Astrocyte (in vitro differentiated cells and primary cell): ENCODE measurements around the gene HSF5. TPM values are rescaled to one million over a fixed set of nuclear protein-coding genes. Genes with fewer than 3 reads are reported as not detected.

ENCODE experiments used
- DNase-seq: peaks from one replicate; pipeline ENCODE4 v3.0.0-alpha.2; 2010; ENCODE audit warnings: low read depth
- FAIRE-seq: peaks from 2 replicates; lab custom pipeline; 2011; peaks lifted over from hg19 to GRCh38; lab: Jason Lieb, UNC
- H2AFZ ChIP-seq: 2 replicates; pipeline ENCODE4 v1.6.0; 2012; ENCODE audit warnings: low read depth, low read length, inconsistent platforms
- H3K27ac ChIP-seq: 2 replicates; pipeline ENCODE4 v1.5.1; 2011; ENCODE audit warnings: low read depth, low read length, inconsistent platforms
- H3K27me3 ChIP-seq: 2 replicates; pipeline ENCODE4 v1.6.0; 2011; ENCODE audit warnings: low read length, inconsistent platforms; ENCODE audit not compliant: insufficient read depth
- H3K36me3 ChIP-seq: 2 replicates; pipeline ENCODE4 v1.5.1; 2011; ENCODE audit warnings: low read length, inconsistent platforms; ENCODE audit not compliant: insufficient read depth
- H3K4me1 ChIP-seq: 2 replicates; pipeline ENCODE4 v1.5.1; 2011; ENCODE audit warnings: low read length, inconsistent platforms; ENCODE audit not compliant: insufficient read depth
- H3K4me2 ChIP-seq: 2 replicates; pipeline ENCODE4 v1.6.0; 2012; ENCODE audit warnings: low read length, inconsistent platforms
- H3K4me3 ChIP-seq: 2 replicates; pipeline ENCODE4 v1.5.1; 2011; ENCODE audit warnings: low read depth, mild to moderate bottlenecking, low read length, inconsistent platforms; ENCODE audit not compliant: insufficient read depth
- H3K79me2 ChIP-seq: 2 replicates; pipeline ENCODE4 v1.6.0; 2012; ENCODE audit warnings: mild to moderate bottlenecking, low read length, inconsistent platforms; ENCODE audit not compliant: insufficient read depth
- H3K9ac ChIP-seq: 2 replicates; pipeline ENCODE4 v1.6.0; 2012; ENCODE audit warnings: mild to moderate bottlenecking, low read length, inconsistent platforms
- H3K9me3 ChIP-seq: 2 replicates; pipeline ENCODE4 v1.5.1; 2012; ENCODE audit warnings: low read depth, mild to moderate bottlenecking, low read length, inconsistent platforms; ENCODE audit not compliant: insufficient read depth
- H4K20me1 ChIP-seq: 2 replicates; pipeline ENCODE4 v1.6.0; 2012; ENCODE audit warnings: low read length, inconsistent platforms; ENCODE audit not compliant: insufficient read depth
- H3K27ac Mint-ChIP-seq: one replicate; pipeline ENCODE4 v1.8.0; 2021; ENCODE audit warnings: mild to moderate bottlenecking, mixed read lengths; ENCODE audit not compliant: unreplicated experiment
- H3K27me3 Mint-ChIP-seq: one replicate; pipeline ENCODE4 v1.8.0; 2021; ENCODE audit warnings: low read depth, mixed read lengths; ENCODE audit not compliant: unreplicated experiment
- H3K36me3 Mint-ChIP-seq: one replicate; pipeline ENCODE4 v1.8.0; 2021; ENCODE audit warnings: low read depth, mixed read lengths; ENCODE audit not compliant: unreplicated experiment
- H3K4me1 Mint-ChIP-seq: one replicate; pipeline ENCODE4 v1.8.0; 2021; ENCODE audit warnings: low read depth, mixed read lengths; ENCODE audit not compliant: unreplicated experiment
- H3K4me3 Mint-ChIP-seq: one replicate; pipeline ENCODE4 v1.8.0; 2021; ENCODE audit warnings: mild to moderate bottlenecking, moderate library complexity, mixed read lengths; ENCODE audit not compliant: unreplicated experiment
- H3K9me3 Mint-ChIP-seq: one replicate; pipeline ENCODE4 v1.8.0; 2021; ENCODE audit warnings: mild to moderate bottlenecking, mixed read lengths; ENCODE audit not compliant: unreplicated experiment
- CTCF ChIP-seq: IDR thresholded peaks from 2 replicates; pipeline ENCODE4 v1.5.1; 2011; ENCODE audit warnings: low read depth, mild to moderate bottlenecking, inconsistent platforms, low read length, moderate library complexity; ENCODE audit not compliant: insufficient read depth
- EZH2 ChIP-seq: IDR thresholded peaks from 2 replicates; pipeline ENCODE4 v1.6.1; 2012; ENCODE audit warnings: mild to moderate bottlenecking, low read length, inconsistent platforms; ENCODE audit not compliant: insufficient read depth
- total RNA-seq: library from RNA; stranded (reverse); gene quantifications from 2 replicates; pipeline ENCODE4 v1.2.1, GENCODE V29; 2021

HSF5 gene
- total RNA-seq, 1 donor from 2014 or later = not detected

GRCh38 chr17:58470356-58470755, 17.9 kb downstream of the HSF5 start:
- Histone ChIP-seq H3K4me3 (no peak overlapping the region), H3K9me3 (no peaks in the 10 kb centered on the region), H3K79me2 (no peaks in the 10 kb centered on the region), H3K27me3 (peaks cover 7% of the 10 kb centered on the region), H2AFZ (no peak overlapping the region), H3K27ac (no peak overlapping the region), H3K4me1 (no peaks in the 10 kb centered on the region), H3K9ac (no peak overlapping the region), H4K20me1 (no peaks in the 10 kb centered on the region), H3K36me3 (no peaks in the 10 kb centered on the region), H3K4me2 (no peak overlapping the region)
- H3K27ac Mint-ChIP-seq = no peak overlapping the region
- DNase-seq (no peak), FAIRE-seq (no peak)
- H3K9me3 Mint-ChIP-seq = no peaks in the 10 kb centered on the region
- peaks cover 5% of the 10 kb centered on the region for H3K27me3 Mint-ChIP-seq
- TF ChIP-seq EZH2 = no peak
- no peak for TF ChIP-seq CTCF
- H3K4me3 Mint-ChIP-seq = no peak overlapping the region
- H3K4me1 Mint-ChIP-seq = no peaks in the 10 kb centered on the region
- no peaks in the 10 kb centered on the region for H3K36me3 Mint-ChIP-seq

GRCh38 chr17:58468944-58469343, 19.3 kb downstream of the HSF5 start:
- Histone ChIP-seq H3K4me3 (no peak overlapping the region), H3K4me2 (no peak overlapping the region), H4K20me1 (no peaks in the 10 kb centered on the region), H2AFZ (no peak overlapping the region), H3K9me3 (no peaks in the 10 kb centered on the region), H3K79me2 (no peaks in the 10 kb centered on the region), H3K27me3 (peaks cover 9% of the 10 kb centered on the region), H3K36me3 (no peaks in the 10 kb centered on the region), H3K27ac (no peak overlapping the region), H3K4me1 (no peaks in the 10 kb centered on the region), H3K9ac (no peak overlapping the region)
- Mint-ChIP-seq H3K9me3 (no peaks in the 10 kb centered on the region), H3K4me3 (no peak overlapping the region), H3K4me1 (no peaks in the 10 kb centered on the region), H3K27me3 (peaks cover 5% of the 10 kb centered on the region), H3K36me3 (no peaks in the 10 kb centered on the region), H3K27ac (no peak overlapping the region)
- TF ChIP-seq CTCF = no peak
- TF ChIP-seq EZH2 = no peak
- DNase-seq (no peak), FAIRE-seq (no peak)

GRCh38 chr17:58455491-58455890, 32.7 kb downstream of the HSF5 start:
- no peak for DNase-seq
- Mint-ChIP-seq H3K27me3 (no peaks in the 10 kb centered on the region), H3K4me1 (peaks cover 3% of the 10 kb centered on the region), H3K36me3 (no peaks in the 10 kb centered on the region), H3K9me3 (no peaks in the 10 kb centered on the region), H3K27ac (no peak overlapping the region), H3K4me3 (no peak overlapping the region)
- no peaks in the 10 kb centered on the region for H3K36me3 ChIP-seq
- H3K4me2 ChIP-seq = no peak overlapping the region
- H3K9ac ChIP-seq = no peak overlapping the region
- no peaks in the 10 kb centered on the region for H3K4me1 ChIP-seq
- H3K27ac ChIP-seq = no peak overlapping the region
- no peaks in the 10 kb centered on the region for H4K20me1 ChIP-seq
- H3K27me3 ChIP-seq = no peaks in the 10 kb centered on the region
- FAIRE-seq = no peak
- no peaks in the 10 kb centered on the region for H3K79me2 ChIP-seq
- no peak overlapping the region for H3K4me3 ChIP-seq
- H3K9me3 ChIP-seq = no peaks in the 10 kb centered on the region
- TF ChIP-seq CTCF (no peak), EZH2 (no peak)
- no peak overlapping the region for H2AFZ ChIP-seq
